Iris pigment epithelial cell (primary cell): ENCODE results near the gene ABCG1.

Source experiments
- DNase-seq: peaks from one replicate; pipeline ENCODE4 v3.0.0-alpha.2; 2011; ENCODE audit warnings: low read depth

ABCG1 gene

GRCh38 chr21:42330380-42331371 lies 111.7 kb downstream of the ABCG1 start:
- DNase-seq, result no peak

- DNase-seq, result no peak
These were observed 112.7 kb downstream of the ABCG1 start for GRCh38 chr21:42331660-42332059.

GRCh38 chr21:42332557-42333317 lies 113.8 kb downstream of the ABCG1 start:
- no peak for DNase-seq

- DNase-seq, result peak; percentile 24
These were observed 117.1 kb downstream of the ABCG1 start for GRCh38 chr21:42336054-42336453.

GRCh38 chr21:42337276-42337675 lies 118.3 kb downstream of the ABCG1 start:
- no peak for DNase-seq

- peak; percentile 22 for DNase-seq
These were observed 119.1 kb downstream of the ABCG1 start for GRCh38 chr21:42337830-42338728.

- no peak for DNase-seq
These were observed 120.1 kb downstream of the ABCG1 start for GRCh38 chr21:42338729-42339715.

- DNase-seq, result no peak
These were observed 121.5 kb downstream of the ABCG1 start for GRCh38 chr21:42340187-42341050.

- no peak for DNase-seq
These were observed 123.0 kb downstream of the ABCG1 start for GRCh38 chr21:42341776-42342542.

- DNase-seq, result no peak
These were observed 124.2 kb downstream of the ABCG1 start for GRCh38 chr21:42343101-42343500.

- DNase-seq, result no peak
These were observed 124.6 kb downstream of the ABCG1 start for GRCh38 chr21:42343556-42343955.

- no peak for DNase-seq
These were observed 125.1 kb downstream of the ABCG1 start for GRCh38 chr21:42343963-42344510.

- no peak for DNase-seq
These were observed 125.7 kb downstream of the ABCG1 start for GRCh38 chr21:42344631-42345030.

- no peak for DNase-seq
These were observed 127.5 kb downstream of the ABCG1 start for GRCh38 chr21:42346441-42346840.
